Gastroesophageal sphincter (tissue), 4 donors: ENCODE measurements around the gene IL36A. TPM values are rescaled to one million over a fixed set of nuclear protein-coding genes. Genes with fewer than 3 reads are reported as not detected.

Source experiments
- ATAC-seq: fragments of 150-250 bp; one replicate; pipeline ENCODE4 v1.9.1; 2016; ENCODE audit warnings: mild to moderate bottlenecking, moderate library complexity
- H3K27ac ChIP-seq, 4 donors: fragments of 200-600 bp; sonication (generic) in 3 of 4; 1 replicate in 3 of 4; 2 replicates in 1 of 4; pipeline ENCODE4 v1.5.1; 2016 to 2019
- H3K27me3 ChIP-seq: fragments of 200-600 bp; sonication (generic); one replicate; pipeline ENCODE4 v1.5.1; 2019
- H3K36me3 ChIP-seq, 2 donors: fragments of 200-600 bp; sonication (generic); one replicate each; pipeline ENCODE4 v1.5.1; 2019; ENCODE audit warnings: control low read depth in 1 of 2
- H3K4me1 ChIP-seq, 3 donors: fragments of 200-600 bp; sonication (generic); 1 replicate in 2 of 3; 2 replicates in 1 of 3; pipeline ENCODE4 v1.5.1; 2016 to 2019; ENCODE audit warnings: control low read depth in 2 of 3
- H3K4me3 ChIP-seq, 2 donors: fragments of 200-600 bp; sonication (generic); one replicate each; pipeline ENCODE4 v1.5.1; 2019; ENCODE audit warnings: mild to moderate bottlenecking in 1 of 2, moderate library complexity in 1 of 2
- H3K9me3 ChIP-seq, 3 donors: fragments of 200-600 bp; sonication (generic); one replicate each; pipeline ENCODE4 v1.5.1; 2017 to 2019; ENCODE audit warnings: control low read depth in 2 of 3
- CTCF ChIP-seq, 4 experiments: fragments of 200-600 bp in 2 of 4; fragments of 450-650 bp in 2 of 4; sonication (generic) in 1 of 4; IDR thresholded peaks; one replicate each; pipeline ENCODE4 v1.5.1; 2017 to 2019; ENCODE audit warnings: antibody characterized with exemption in 4 of 4, mild to moderate bottlenecking in 2 of 4, moderate library complexity in 2 of 4
- EP300 ChIP-seq: sonication (generic); formaldehyde crosslinking; IDR thresholded peaks from one replicate; pipeline ENCODE4 v1.6.1; 2017; ENCODE audit warnings: antibody characterized with exemption, mild to moderate bottlenecking
- POLR2A ChIP-seq, 2 donors: fragments of 450-650 bp; IDR thresholded peaks; one replicate each; pipeline ENCODE4 v1.6.1; 2017; ENCODE audit warnings: antibody characterized with exemption in 2 of 2, mild to moderate bottlenecking in 2 of 2, moderate library complexity in 1 of 2
- POLR2AphosphoS5 ChIP-seq: sonication (generic); formaldehyde crosslinking; IDR thresholded peaks from one replicate; pipeline ENCODE4 v1.6.1; 2017; ENCODE audit warnings: antibody characterized with exemption
- WGBS, 2 donors: methylation state at CpG; one replicate each; pipeline ENCODE4 v1.1.5; 2018; ENCODE audit warnings: low coverage in 1 of 2; 5-methylcytosine and 5-hydroxymethylcytosine counted together
- total RNA-seq, 4 donors: library from RNA; depleted of rRNA; stranded (reverse); fragments of >200 nt; gene quantifications; one replicate each; pipeline ENCODE4 v1.1.0, GENCODE V29; 2016

IL36A gene
- total RNA-seq, 4 donors from 2014 or later = 1.2 to 9.1 TPM; not detected in 2

DNA sequence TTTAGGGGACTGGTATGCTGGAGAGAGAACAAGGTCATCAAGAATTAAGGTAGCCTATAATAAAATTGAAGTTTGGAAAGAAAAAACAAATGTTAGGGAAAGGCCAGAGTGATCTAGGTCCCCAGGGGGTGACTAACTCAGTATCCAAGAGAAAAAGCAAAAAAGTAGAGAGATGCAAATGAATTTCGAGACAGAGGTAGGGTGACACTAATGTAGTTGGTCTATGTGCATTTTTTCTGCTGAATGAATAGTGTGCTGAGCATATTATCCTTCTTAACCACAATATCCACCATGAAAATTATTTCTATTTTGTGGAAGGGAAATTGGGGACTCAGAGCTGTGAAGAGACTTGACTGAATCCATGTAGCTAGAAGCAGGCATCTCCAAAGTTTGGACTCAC is 9.8 kb downstream of the IL36A start:
- ATAC-seq = no peak
- 74% methylated on average over 1 of the region's 1 CpG; no CpG with 5 or more reads in 1 of the 2 donors for WGBS, 2 donors
- H3K27me3 ChIP-seq = peaks cover 29% of the 10 kb centered on the region
- no peak overlapping the region for H3K4me3 ChIP-seq
- TF ChIP-seq EP300 = no peak
- TF ChIP-seq CTCF (IDR thresholded peaks at IDR 0.05) = no peak
- no peak for TF ChIP-seq POLR2AphosphoS5
- no peak for TF ChIP-seq POLR2A (IDR thresholded peaks at IDR 0.05)
- H3K27ac ChIP-seq = no peak overlapping the region
- no peaks in the 10 kb centered on the region for H3K4me1 ChIP-seq
- no peaks in the 10 kb centered on the region for H3K36me3 ChIP-seq
- no peaks in the 10 kb centered on the region for H3K9me3 ChIP-seq

- H3K36me3 ChIP-seq = no peaks in the 10 kb centered on the region
- H3K4me3 ChIP-seq = no peak overlapping the region
- no peaks in the 10 kb centered on the region for H3K4me1 ChIP-seq
- TF ChIP-seq EP300 = no peak
- no peak for TF ChIP-seq POLR2AphosphoS5
- no peak for TF ChIP-seq POLR2A (IDR thresholded peaks at IDR 0.05)
- no peak for TF ChIP-seq CTCF (IDR thresholded peaks at IDR 0.05)
- peaks cover 29% of the 10 kb centered on the region for H3K27me3 ChIP-seq
- H3K9me3 ChIP-seq = no peaks in the 10 kb centered on the region
- H3K27ac ChIP-seq = no peak overlapping the region
- ATAC-seq = no peak
- WGBS, 2 donors = 40% methylated on average over 1 of the region's 2 CpGs; no CpG with 5 or more reads in 1 of the 2 donors
Measured at GRCh38 chr2:113015655-113016054, 10.4 kb downstream of the IL36A start.

- 70 to 78% methylated on average over 2 to 3 of the region's 3 CpGs for WGBS, 2 donors
Measured at GRCh38 chr2:113018509-113018908, 13.2 kb downstream of the IL36A start.

DNA sequence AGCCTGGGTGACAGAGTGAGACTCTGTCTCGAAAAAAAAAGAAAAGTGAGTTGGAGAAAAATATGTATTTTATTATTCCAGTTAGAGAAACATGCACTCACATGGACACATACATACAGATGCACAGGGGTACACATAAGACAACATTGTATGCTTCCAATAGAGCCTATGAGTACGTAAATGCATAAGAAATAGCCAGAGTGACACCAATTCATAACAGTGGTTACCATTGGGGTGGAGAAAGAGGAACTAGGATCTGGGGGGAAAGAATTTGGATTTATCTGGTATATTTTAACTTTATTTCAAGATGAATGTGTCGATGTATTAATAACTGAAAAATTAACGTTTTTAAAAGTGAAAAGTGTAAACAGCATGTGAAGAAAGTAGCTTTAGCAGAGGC is 16.1 kb downstream of the IL36A start:
- Histone ChIP-seq H3K27ac (no peak overlapping the region), H3K36me3 (no peaks in the 10 kb centered on the region), H3K4me3 (no peak overlapping the region), H3K27me3 (peaks cover 50% of the 10 kb centered on the region), H3K9me3 (no peaks in the 10 kb centered on the region), H3K4me1 (no peaks in the 10 kb centered on the region)
- no peak for ATAC-seq
- TF ChIP-seq POLR2AphosphoS5 (no peak), CTCF (IDR thresholded peaks at IDR 0.05) (no peak), POLR2A (IDR thresholded peaks at IDR 0.05) (no peak), EP300 (no peak)
- 55 to 66% methylated on average over 4 of the region's 4 CpGs for WGBS, 2 donors

More at GRCh38 chr2:113018509-113018908, 13.2 kb downstream of the IL36A start:
- TF ChIP-seq POLR2A (IDR thresholded peaks at IDR 0.05) (no peak), POLR2AphosphoS5 (no peak), CTCF (IDR thresholded peaks at IDR 0.05) (no peak), EP300 (no peak)
- no peak for ATAC-seq
- no peak overlapping the region for H3K27ac ChIP-seq
- H3K9me3 ChIP-seq = no peaks in the 10 kb centered on the region
- peaks cover 42% of the 10 kb centered on the region for H3K27me3 ChIP-seq
- no peak overlapping the region for H3K4me3 ChIP-seq
- H3K36me3 ChIP-seq = no peaks in the 10 kb centered on the region
- H3K4me1 ChIP-seq = no peaks in the 10 kb centered on the region

GRCh38 chr2:113024764-113025163 is 19.5 kb downstream of the IL36A start:
- Histone ChIP-seq H3K4me1 (no peaks in the 10 kb centered on the region), H3K36me3 (no peaks in the 10 kb centered on the region), H3K9me3 (no peaks in the 10 kb centered on the region), H3K27ac (no peak overlapping the region), H3K4me3 (no peak overlapping the region), H3K27me3 (peaks cover 57% of the 10 kb centered on the region)
- ATAC-seq = no peak
- 83 to 88% methylated on average over 1 to 2 of the region's 2 CpGs for WGBS, 2 donors
- TF ChIP-seq EP300 = no peak
- TF ChIP-seq CTCF (IDR thresholded peaks at IDR 0.05) = no peak
- no peak for TF ChIP-seq POLR2AphosphoS5
- TF ChIP-seq POLR2A (IDR thresholded peaks at IDR 0.05) = no peak
